ENCODE measurements around the gene PAEP. TPM values are rescaled to one million over a fixed set of nuclear protein-coding genes. Genes with fewer than 3 reads are reported as not detected.
A peak's percentile ranks its signal among the peaks of the same experiment; 100 is the strongest.

The PAEP gene
- total RNA-seq, 1 donor from 2014 or later = not detected

DNA sequence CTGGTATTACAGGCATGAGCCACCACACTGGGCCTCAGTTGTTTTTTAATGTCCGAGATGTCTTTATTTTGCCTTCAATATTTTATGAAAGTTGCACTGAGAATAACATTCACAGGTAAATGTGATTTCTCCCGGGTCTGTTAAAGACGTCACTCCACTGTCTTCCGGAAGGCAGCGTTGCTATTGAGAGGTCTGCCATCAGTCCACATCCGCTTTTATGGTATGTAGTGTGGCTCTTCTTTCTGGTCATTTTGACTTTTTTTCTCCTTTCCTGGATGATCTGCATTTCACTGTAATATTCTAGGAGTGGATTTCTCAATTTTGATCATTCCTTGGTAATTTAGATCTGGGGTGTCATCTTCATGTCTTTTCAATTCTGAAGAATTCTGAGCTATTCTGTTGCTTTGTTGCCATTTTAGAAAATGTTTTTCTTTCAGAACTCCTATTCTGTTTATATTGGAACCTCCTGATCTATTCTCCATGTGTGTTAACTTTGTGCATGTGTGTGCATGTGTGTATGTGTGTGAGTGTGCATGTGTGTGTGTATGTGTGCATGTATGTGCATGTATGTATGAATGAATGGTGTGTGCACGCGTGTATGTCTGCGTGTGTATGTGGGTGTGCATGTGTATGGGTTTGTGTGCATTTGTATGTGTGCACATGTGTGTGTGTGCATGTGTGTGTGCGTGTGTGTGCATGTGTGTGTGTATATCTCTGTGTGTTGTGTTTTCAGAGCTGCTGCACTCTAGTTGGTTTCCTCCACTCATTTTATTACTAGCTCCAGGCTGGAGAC lies 42.2 kb upstream of the PAEP start:
- DNase-seq (ENCODE audit: low spot score) = no peak
- H3K4me3 Mint-ChIP-seq (ENCODE audit: unreplicated experiment) = no peak overlapping the region
- TF ChIP-seq CTCF (IDR thresholded peaks at IDR 0.05) = no peak
- H3K9me3 Mint-ChIP-seq (ENCODE audit: low read depth) = no peaks in the 10 kb centered on the region
- peaks cover 7% of the 10 kb centered on the region for H3K4me1 Mint-ChIP-seq (ENCODE audit: low read depth)
- H3K27me3 Mint-ChIP-seq (ENCODE audit: low read depth) = peaks cover 18% of the 10 kb centered on the region
- no peak overlapping the region for H3K27ac Mint-ChIP-seq (ENCODE audit: unreplicated experiment)
- H3K36me3 Mint-ChIP-seq (ENCODE audit: low read depth) = no peaks in the 10 kb centered on the region

- H3K27me3 Mint-ChIP-seq (ENCODE audit: low read depth) = peaks cover 18% of the 10 kb centered on the region
- no peak within 1 kb of the TSS for H3K4me3 Mint-ChIP-seq (ENCODE audit: unreplicated experiment)
- H3K27ac Mint-ChIP-seq (ENCODE audit: unreplicated experiment) = peak within 1 kb of the TSS; percentile 66
- no peaks in the 10 kb centered on the region for H3K36me3 Mint-ChIP-seq (ENCODE audit: low read depth)
- no peak for TF ChIP-seq CTCF (IDR thresholded peaks at IDR 0.05)
- H3K4me1 Mint-ChIP-seq (ENCODE audit: low read depth) = peaks cover 8% of the 10 kb centered on the region
- H3K9me3 Mint-ChIP-seq (ENCODE audit: low read depth) = no peaks in the 10 kb centered on the region
- DNase-seq (ENCODE audit: low spot score) = no peak
Observed at GRCh38 chr9:135520916-135521607, 40.5 kb upstream of the PAEP start, which contains the start of gene LCN1. TSS of gene LCN1 (plus strand) at chr9:135521440. CDS start at chr9:135521498, 58 bp downstream.

GRCh38 chr9:135521608-135522095 lies 39.9 kb upstream of the PAEP start:
- TF ChIP-seq CTCF (IDR thresholded peaks at IDR 0.05) = no peak

DNA sequence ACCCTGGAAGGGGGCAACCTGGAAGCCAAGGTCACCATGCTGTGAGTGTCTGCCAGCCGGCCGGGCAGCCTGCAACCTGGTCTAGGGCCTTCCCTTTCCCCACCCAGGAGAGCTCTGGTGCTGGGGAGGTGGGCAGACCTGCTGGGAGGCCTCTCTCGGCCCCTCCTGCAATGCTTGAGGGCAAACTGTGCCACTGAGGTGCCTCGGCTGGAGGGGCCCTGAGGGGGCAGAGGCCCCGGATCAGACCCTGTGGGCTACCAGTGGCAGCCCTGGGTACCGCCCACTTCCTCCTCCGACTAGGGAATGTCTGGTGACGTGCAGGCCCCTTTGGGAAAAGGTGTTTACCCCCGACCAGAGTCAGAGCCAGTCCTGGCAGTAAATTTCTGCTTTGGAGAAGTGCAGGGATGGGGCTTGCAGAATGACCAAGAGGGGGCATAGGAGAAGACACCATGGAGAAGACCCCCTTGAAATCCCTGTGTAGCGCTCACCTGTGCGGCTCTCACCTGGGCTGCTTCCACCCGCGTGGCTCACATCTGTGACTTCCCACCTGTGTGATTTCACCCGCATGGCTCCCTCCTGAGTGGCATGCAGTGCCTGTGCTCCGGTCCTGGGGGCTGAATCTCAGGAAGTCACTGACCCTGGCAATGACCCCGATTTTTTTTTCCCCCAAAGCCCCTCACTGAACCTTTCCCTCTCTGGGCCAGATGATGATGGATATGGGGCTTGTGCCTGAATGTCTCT lies 39.2 kb upstream of the PAEP start:
- Mint-ChIP-seq H3K9me3 (ENCODE audit: low read depth) (no peaks in the 10 kb centered on the region), H3K4me3 (ENCODE audit: unreplicated experiment) (no peak overlapping the region), H3K27ac (ENCODE audit: unreplicated experiment) (no peak overlapping the region), H3K36me3 (ENCODE audit: low read depth) (no peaks in the 10 kb centered on the region), H3K27me3 (ENCODE audit: low read depth) (peaks cover 17% of the 10 kb centered on the region), H3K4me1 (ENCODE audit: low read depth) (peaks cover 8% of the 10 kb centered on the region)
- DNase-seq (ENCODE audit: low spot score) = no peak
- no peak for TF ChIP-seq CTCF (IDR thresholded peaks at IDR 0.05)

More at GRCh38 chr9:135521608-135522095, 39.9 kb upstream of the PAEP start:
- Mint-ChIP-seq H3K27ac (ENCODE audit: unreplicated experiment) (no peak overlapping the region), H3K9me3 (ENCODE audit: low read depth) (no peaks in the 10 kb centered on the region), H3K4me3 (ENCODE audit: unreplicated experiment) (no peak overlapping the region), H3K4me1 (ENCODE audit: low read depth) (peaks cover 8% of the 10 kb centered on the region), H3K27me3 (ENCODE audit: low read depth) (peaks cover 18% of the 10 kb centered on the region), H3K36me3 (ENCODE audit: low read depth) (no peaks in the 10 kb centered on the region)
- no peak for DNase-seq (ENCODE audit: low spot score)

GRCh38 chr9:135522931-135523330 lies 38.6 kb upstream of the PAEP start:
- TF ChIP-seq CTCF (IDR thresholded peaks at IDR 0.05) = no peak
- DNase-seq (ENCODE audit: low spot score) = no peak
- Mint-ChIP-seq H3K9me3 (ENCODE audit: low read depth) (no peaks in the 10 kb centered on the region), H3K4me3 (ENCODE audit: unreplicated experiment) (no peak overlapping the region), H3K27ac (ENCODE audit: unreplicated experiment) (no peak overlapping the region), H3K4me1 (ENCODE audit: low read depth) (peaks cover 8% of the 10 kb centered on the region), H3K36me3 (ENCODE audit: low read depth) (no peaks in the 10 kb centered on the region), H3K27me3 (ENCODE audit: low read depth) (peaks cover 13% of the 10 kb centered on the region)
